AG08396 (cell line): Measurements from ENCODE around the gene NBEA.

ENCODE experiments used
- DNase-seq: peaks from one replicate; pipeline ENCODE4 v3.0.0; 2012; ENCODE audit warnings: low spot score, mixed read lengths

NBEA gene

GRCh38 chr13:35512271-35512920 is 570.3 kb downstream of the NBEA start:
- DNase-seq, result peak; percentile 77

GRCh38 chr13:35514061-35514477 is 572.0 kb downstream of the NBEA start:
- DNase-seq, result no peak

GRCh38 chr13:35514801-35515502 is 572.9 kb downstream of the NBEA start:
- DNase-seq, result no peak

- DNase-seq, result no peak
Measured at GRCh38 chr13:35518337-35518946, 576.4 kb downstream of the NBEA start.

- no peak for DNase-seq
Measured at GRCh38 chr13:35524171-35524570, 582.1 kb downstream of the NBEA start.

GRCh38 chr13:35526577-35526976 is 584.5 kb downstream of the NBEA start:
- DNase-seq, result no peak

- DNase-seq, result no peak
Measured at GRCh38 chr13:35527451-35527850, 585.4 kb downstream of the NBEA start.

GRCh38 chr13:35530147-35530546 is 588.1 kb downstream of the NBEA start:
- DNase-seq, result no peak

- DNase-seq, result no peak
Measured at GRCh38 chr13:35530581-35530980, 588.5 kb downstream of the NBEA start.

- no peak for DNase-seq
Measured at GRCh38 chr13:35531526-35531925, 589.5 kb downstream of the NBEA start.

- no peak for DNase-seq
Measured at GRCh38 chr13:35534343-35534742, 592.3 kb downstream of the NBEA start.

GRCh38 chr13:35548790-35549189 is 606.7 kb downstream of the NBEA start:
- DNase-seq, result no peak

- DNase-seq, result peak; percentile 20
Measured at GRCh38 chr13:35549481-35549880, 607.4 kb downstream of the NBEA start.

- no peak for DNase-seq
Measured at GRCh38 chr13:35552172-35552844, 610.2 kb downstream of the NBEA start.

- no peak for DNase-seq
Measured at GRCh38 chr13:35554972-35555623, 613.0 kb downstream of the NBEA start.

GRCh38 chr13:35557475-35557874 is 615.4 kb downstream of the NBEA start:
- DNase-seq, result no peak

GRCh38 chr13:35561540-35561939 is 619.5 kb downstream of the NBEA start:
- DNase-seq, result no peak

- DNase-seq, result no peak
Measured at GRCh38 chr13:35565273-35565672, 623.2 kb downstream of the NBEA start.

- DNase-seq, result no peak
Measured at GRCh38 chr13:35566340-35566739, 624.3 kb downstream of the NBEA start.

- no peak for DNase-seq
Measured at GRCh38 chr13:35567406-35567980, 625.4 kb downstream of the NBEA start.

- no peak for DNase-seq
Measured at GRCh38 chr13:35573639-35574038, 631.6 kb downstream of the NBEA start.

- no peak for DNase-seq
Measured at GRCh38 chr13:35592457-35592856, 650.4 kb downstream of the NBEA start.
